ENCODE results near the gene IGF1.

The IGF1 gene

GRCh38 chr12:102503056-102503681 lies 22.8 kb upstream of the IGF1 start:
- no peaks in the 10 kb centered on the region for H3K36me3 ChIP-seq (ENCODE audit: low read depth)
- DNase-seq (ENCODE audit: low spot score) (no peak), ATAC-seq (ENCODE audit: low read depth) (no peak)
- H3K9me3 ChIP-seq (ENCODE audit: severe bottlenecking) = no peaks in the 10 kb centered on the region
- no peak for TF ChIP-seq CTCF (IDR thresholded peaks at IDR 0.05; ENCODE audit: poor library complexity, severe bottlenecking)
- H3K27ac ChIP-seq (ENCODE audit: poor library complexity, severe bottlenecking) = no peak overlapping the region
- H3K27me3 ChIP-seq (ENCODE audit: insufficient read depth, poor library complexity, severe bottlenecking) = no peaks in the 10 kb centered on the region
- no peaks in the 10 kb centered on the region for H3K4me1 ChIP-seq (ENCODE audit: insufficient read depth, poor library complexity, severe bottlenecking)
- no peak overlapping the region for H3K4me3 ChIP-seq (ENCODE audit: severe bottlenecking)

- Histone ChIP-seq H3K27ac (ENCODE audit: poor library complexity, severe bottlenecking) (no peak overlapping the region), H3K4me1 (ENCODE audit: insufficient read depth, poor library complexity, severe bottlenecking) (no peaks in the 10 kb centered on the region), H3K27me3 (ENCODE audit: insufficient read depth, poor library complexity, severe bottlenecking) (no peaks in the 10 kb centered on the region), H3K4me3 (ENCODE audit: severe bottlenecking) (no peak overlapping the region), H3K36me3 (ENCODE audit: low read depth) (no peaks in the 10 kb centered on the region), H3K9me3 (ENCODE audit: severe bottlenecking) (no peaks in the 10 kb centered on the region)
- ATAC-seq (ENCODE audit: low read depth) = no peak
- DNase-seq (ENCODE audit: low spot score) = no peak
- TF ChIP-seq CTCF (IDR thresholded peaks at IDR 0.05; ENCODE audit: poor library complexity, severe bottlenecking) = no peak
Measured at GRCh38 chr12:102501773-102502172, 21.4 kb upstream of the IGF1 start.

GRCh38 chr12:102498471-102498870 lies 18.1 kb upstream of the IGF1 start:
- no peak overlapping the region for H3K4me3 ChIP-seq (ENCODE audit: severe bottlenecking)
- no peak overlapping the region for H3K27ac ChIP-seq (ENCODE audit: poor library complexity, severe bottlenecking)
- DNase-seq (ENCODE audit: low spot score) (no peak), ATAC-seq (ENCODE audit: low read depth) (no peak)
- H3K9me3 ChIP-seq (ENCODE audit: severe bottlenecking) = no peaks in the 10 kb centered on the region
- no peak for TF ChIP-seq CTCF (IDR thresholded peaks at IDR 0.05; ENCODE audit: poor library complexity, severe bottlenecking)
- H3K27me3 ChIP-seq (ENCODE audit: insufficient read depth, poor library complexity, severe bottlenecking) = no peaks in the 10 kb centered on the region
- H3K4me1 ChIP-seq (ENCODE audit: insufficient read depth, poor library complexity, severe bottlenecking) = no peaks in the 10 kb centered on the region
- H3K36me3 ChIP-seq (ENCODE audit: low read depth) = no peaks in the 10 kb centered on the region

GRCh38 chr12:102497743-102498142 lies 17.4 kb upstream of the IGF1 start:
- Histone ChIP-seq H3K27ac (ENCODE audit: poor library complexity, severe bottlenecking) (no peak overlapping the region), H3K36me3 (ENCODE audit: low read depth) (no peaks in the 10 kb centered on the region), H3K4me1 (ENCODE audit: insufficient read depth, poor library complexity, severe bottlenecking) (no peaks in the 10 kb centered on the region), H3K4me3 (ENCODE audit: severe bottlenecking) (no peak overlapping the region), H3K9me3 (ENCODE audit: severe bottlenecking) (no peaks in the 10 kb centered on the region), H3K27me3 (ENCODE audit: insufficient read depth, poor library complexity, severe bottlenecking) (no peaks in the 10 kb centered on the region)
- DNase-seq (ENCODE audit: low spot score) (no peak), ATAC-seq (ENCODE audit: low read depth) (no peak)
- TF ChIP-seq CTCF (IDR thresholded peaks at IDR 0.05; ENCODE audit: poor library complexity, severe bottlenecking) = no peak

GRCh38 chr12:102496591-102496990 lies 16.2 kb upstream of the IGF1 start:
- no peaks in the 10 kb centered on the region for H3K36me3 ChIP-seq (ENCODE audit: low read depth)
- no peaks in the 10 kb centered on the region for H3K9me3 ChIP-seq (ENCODE audit: severe bottlenecking)
- no peak overlapping the region for H3K27ac ChIP-seq (ENCODE audit: poor library complexity, severe bottlenecking)
- TF ChIP-seq CTCF (IDR thresholded peaks at IDR 0.05; ENCODE audit: poor library complexity, severe bottlenecking) = no peak
- H3K4me3 ChIP-seq (ENCODE audit: severe bottlenecking) = no peak overlapping the region
- H3K4me1 ChIP-seq (ENCODE audit: insufficient read depth, poor library complexity, severe bottlenecking) = no peaks in the 10 kb centered on the region
- DNase-seq (ENCODE audit: low spot score) (no peak), ATAC-seq (ENCODE audit: low read depth) (no peak)
- H3K27me3 ChIP-seq (ENCODE audit: insufficient read depth, poor library complexity, severe bottlenecking) = no peaks in the 10 kb centered on the region
